Measurements from ENCODE around the gene TJP2.

The TJP2 gene

GRCh38 chr9:69322256-69322655 is 148.2 kb downstream of the TJP2 start:
- no peak for DNase-seq (ENCODE audit: low read depth in 1 of 2, low spot score in 1 of 2)
- TF ChIP-seq JUND (IDR thresholded peaks at IDR 0.05; ENCODE audit: low read depth): no peak
- in situ Hi-C loops (cut with HindIII; ENCODE audit: low pct_unique_long_range_greater_than_20kb, low sequenced_read_pairs): no loop called here

GRCh38 chr9:69323861-69324260 is 149.8 kb downstream of the TJP2 start:
- no peak for TF ChIP-seq JUND (IDR thresholded peaks at IDR 0.05; ENCODE audit: low read depth)
- in situ Hi-C loops (cut with HindIII; ENCODE audit: low pct_unique_long_range_greater_than_20kb, low sequenced_read_pairs): no loop called here
- no peak for DNase-seq (ENCODE audit: low read depth in 1 of 2, low spot score in 1 of 2)
